Panc1 (cell line): ENCODE data around the gene ASCC3. TPM values are rescaled to one million over a fixed set of nuclear protein-coding genes. Genes with fewer than 3 reads are reported as not detected.

Experiments used
- ATAC-seq: fragments of 200-7000 bp; cut with Tn5 transposase; 2 replicates; pipeline ENCODE4 v1.9.1; 2020; ENCODE audit warnings: mild to moderate bottlenecking, moderate library complexity
- BruUV-seq: library from RNA; stranded (reverse); fragments of 400-500 nt; replicated peaks from 2 replicates; lab custom pipeline; 2021; lab: Mats Ljungman, UMichigan
- CTCF ChIA-PET: fragments of 300-600 bp; sonication (Branson Sonifier 250); formaldehyde crosslinking; loops from one replicate; lab custom pipeline; 2022; ENCODE audit warnings: antibody characterized with exemption; lab: Charles Lee
- POLR2A ChIA-PET: fragments of 300-600 bp; sonication (Branson Sonifier 250); formaldehyde crosslinking; loops from one replicate; lab custom pipeline; 2022; ENCODE audit warnings: antibody characterized with exemption; lab: Charles Lee
- DNase-seq: peaks from one replicate; pipeline ENCODE4 v3.0.0-alpha.2; 2010; ENCODE audit warnings: low read depth, low spot score
- H3K27ac ChIP-seq: 2 replicates; pipeline ENCODE4 v1.5.1; 2011; ENCODE audit warnings: mild to moderate bottlenecking, low read length, inconsistent platforms
- H3K27me3 ChIP-seq: fragments of 200-500 bp; sonication (Bioruptor generic); 2 replicates; pipeline ENCODE4 v1.6.0; 2014; ENCODE audit warnings: low read length, inconsistent platforms; ENCODE audit not compliant: control insufficient read depth, insufficient read depth
- H3K36me3 ChIP-seq: fragments of 200-500 bp; sonication (Bioruptor generic); 2 replicates; pipeline ENCODE4 v1.5.1; 2014; ENCODE audit warnings: inconsistent platforms, mild to moderate bottlenecking, low read length, moderate library complexity; ENCODE audit not compliant: control insufficient read depth, insufficient read depth
- H3K4me1 ChIP-seq: 2 replicates; pipeline ENCODE4 v1.5.1; 2011; ENCODE audit warnings: inconsistent platforms, mild to moderate bottlenecking, low read length, moderate library complexity; ENCODE audit not compliant: control insufficient read depth, insufficient read depth
- H3K4me3 ChIP-seq, 2 experiments: 2 replicates each; pipeline ENCODE4 v1.5.1; 2011 to 2012; ENCODE audit warnings: low read depth in 2 of 2, low read length in 2 of 2, mild to moderate bottlenecking in 2 of 2, inconsistent platforms in 1 of 2, moderate library complexity in 1 of 2
- H3K9me3 ChIP-seq: fragments of 200-500 bp; sonication (Bioruptor generic); 2 replicates; pipeline ENCODE4 v1.5.1; 2014; ENCODE audit warnings: low read depth, mild to moderate bottlenecking, inconsistent platforms, low read length, moderate library complexity; ENCODE audit not compliant: control insufficient read depth, insufficient read depth
- POLR2AphosphoS5 ChIP-seq: IDR thresholded peaks from 2 replicates; pipeline ENCODE4 v1.6.1; 2012; ENCODE audit warnings: mild to moderate bottlenecking, low read depth, low read length, moderate library complexity
- SIN3A ChIP-seq: IDR thresholded peaks from 2 replicates; pipeline ENCODE4 v1.6.1; 2012; ENCODE audit warnings: low read depth, mild to moderate bottlenecking, low read length, moderate library complexity, borderline replicate concordance; ENCODE audit not compliant: insufficient read depth
- TCF7L2 ChIP-seq: IDR thresholded peaks from 2 replicates; pipeline ENCODE4 v1.6.1; 2011; ENCODE audit warnings: mild to moderate bottlenecking, low read depth, low read length, inconsistent platforms
- in situ Hi-C: cut with HindIII; loops from 2 replicates; pipeline ENCODE4 v1.10.0; 2016; ENCODE audit warnings: low sequenced_read_pairs, low pct_unique_long_range_greater_than_20kb
- intact Hi-C: fragments of 100-400 bp; cut with micrococcal nuclease; formaldehyde crosslinking; loops from one replicate; pipeline ENCODE4 v1.10.0; 2022; ENCODE audit not compliant: unreplicated experiment
- total RNA-seq: library from RNA; stranded (reverse); gene quantifications from one replicate; pipeline ENCODE4 v1.2.1, GENCODE V29; 2021; ENCODE audit not compliant: unreplicated experiment
- TF ChIP-seq, protein P1 (sequence below): fragments of 450-650 bp; IDR thresholded peaks from 2 replicates; pipeline ENCODE4 v1.5.1; 2017; ENCODE audit warnings: mild to moderate bottlenecking
- TF ChIP-seq, protein P2 (sequence below), 2 experiments: IDR thresholded peaks; 2 replicates each; pipeline ENCODE4 v1.6.1; 2011 to 2012; ENCODE audit warnings: low read depth in 2 of 2, control low read depth in 1 of 2, low read length in 1 of 2, mild to moderate bottlenecking in 1 of 2, moderate library complexity in 1 of 2; ENCODE audit not compliant: insufficient read depth in 1 of 2

Gene ASCC3
- total RNA-seq, 1 experiment from 2014 or later = 46.9 TPM

DNA sequence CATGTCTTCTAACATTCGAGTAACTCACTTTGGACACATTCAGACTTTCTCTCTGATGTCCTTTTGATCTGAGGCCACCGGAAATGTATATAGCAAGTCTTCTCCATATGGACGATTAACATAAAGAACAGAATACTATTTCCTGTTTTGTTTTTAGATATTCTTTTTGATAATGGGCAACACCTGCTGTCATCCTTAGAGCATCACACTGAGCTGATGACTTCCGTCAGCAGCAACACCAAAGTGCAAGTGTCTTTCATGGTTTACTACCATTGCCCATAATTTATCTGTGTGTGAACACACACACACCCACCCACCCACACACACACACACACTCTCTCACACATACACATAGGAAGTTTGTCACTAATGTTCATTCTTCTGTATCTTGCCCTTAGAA lies 303.7 kb downstream of the ASCC3 start:
- POLR2A ChIA-PET = no interaction called here
- BruUV-seq = no TSS peak
- ATAC-seq (no peak), DNase-seq (no peak)
- in situ Hi-C loops = no loop called here
- H3K27ac ChIP-seq = no peak overlapping the region
- no peaks in the 10 kb centered on the region for H3K36me3 ChIP-seq
- CTCF ChIA-PET = no interaction called here
- intact Hi-C loops = no loop called here
- no peak overlapping the region for H3K4me3 ChIP-seq
- no peaks in the 10 kb centered on the region for H3K4me1 ChIP-seq
- no peaks in the 10 kb centered on the region for H3K9me3 ChIP-seq
- no peaks in the 10 kb centered on the region for H3K27me3 ChIP-seq
- TF ChIP-seq, protein P1, sequence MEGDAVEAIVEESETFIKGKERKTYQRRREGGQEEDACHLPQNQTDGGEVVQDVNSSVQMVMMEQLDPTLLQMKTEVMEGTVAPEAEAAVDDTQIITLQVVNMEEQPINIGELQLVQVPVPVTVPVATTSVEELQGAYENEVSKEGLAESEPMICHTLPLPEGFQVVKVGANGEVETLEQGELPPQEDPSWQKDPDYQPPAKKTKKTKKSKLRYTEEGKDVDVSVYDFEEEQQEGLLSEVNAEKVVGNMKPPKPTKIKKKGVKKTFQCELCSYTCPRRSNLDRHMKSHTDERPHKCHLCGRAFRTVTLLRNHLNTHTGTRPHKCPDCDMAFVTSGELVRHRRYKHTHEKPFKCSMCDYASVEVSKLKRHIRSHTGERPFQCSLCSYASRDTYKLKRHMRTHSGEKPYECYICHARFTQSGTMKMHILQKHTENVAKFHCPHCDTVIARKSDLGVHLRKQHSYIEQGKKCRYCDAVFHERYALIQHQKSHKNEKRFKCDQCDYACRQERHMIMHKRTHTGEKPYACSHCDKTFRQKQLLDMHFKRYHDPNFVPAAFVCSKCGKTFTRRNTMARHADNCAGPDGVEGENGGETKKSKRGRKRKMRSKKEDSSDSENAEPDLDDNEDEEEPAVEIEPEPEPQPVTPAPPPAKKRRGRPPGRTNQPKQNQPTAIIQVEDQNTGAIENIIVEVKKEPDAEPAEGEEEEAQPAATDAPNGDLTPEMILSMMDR = no peak
- TF ChIP-seq, protein P2, sequence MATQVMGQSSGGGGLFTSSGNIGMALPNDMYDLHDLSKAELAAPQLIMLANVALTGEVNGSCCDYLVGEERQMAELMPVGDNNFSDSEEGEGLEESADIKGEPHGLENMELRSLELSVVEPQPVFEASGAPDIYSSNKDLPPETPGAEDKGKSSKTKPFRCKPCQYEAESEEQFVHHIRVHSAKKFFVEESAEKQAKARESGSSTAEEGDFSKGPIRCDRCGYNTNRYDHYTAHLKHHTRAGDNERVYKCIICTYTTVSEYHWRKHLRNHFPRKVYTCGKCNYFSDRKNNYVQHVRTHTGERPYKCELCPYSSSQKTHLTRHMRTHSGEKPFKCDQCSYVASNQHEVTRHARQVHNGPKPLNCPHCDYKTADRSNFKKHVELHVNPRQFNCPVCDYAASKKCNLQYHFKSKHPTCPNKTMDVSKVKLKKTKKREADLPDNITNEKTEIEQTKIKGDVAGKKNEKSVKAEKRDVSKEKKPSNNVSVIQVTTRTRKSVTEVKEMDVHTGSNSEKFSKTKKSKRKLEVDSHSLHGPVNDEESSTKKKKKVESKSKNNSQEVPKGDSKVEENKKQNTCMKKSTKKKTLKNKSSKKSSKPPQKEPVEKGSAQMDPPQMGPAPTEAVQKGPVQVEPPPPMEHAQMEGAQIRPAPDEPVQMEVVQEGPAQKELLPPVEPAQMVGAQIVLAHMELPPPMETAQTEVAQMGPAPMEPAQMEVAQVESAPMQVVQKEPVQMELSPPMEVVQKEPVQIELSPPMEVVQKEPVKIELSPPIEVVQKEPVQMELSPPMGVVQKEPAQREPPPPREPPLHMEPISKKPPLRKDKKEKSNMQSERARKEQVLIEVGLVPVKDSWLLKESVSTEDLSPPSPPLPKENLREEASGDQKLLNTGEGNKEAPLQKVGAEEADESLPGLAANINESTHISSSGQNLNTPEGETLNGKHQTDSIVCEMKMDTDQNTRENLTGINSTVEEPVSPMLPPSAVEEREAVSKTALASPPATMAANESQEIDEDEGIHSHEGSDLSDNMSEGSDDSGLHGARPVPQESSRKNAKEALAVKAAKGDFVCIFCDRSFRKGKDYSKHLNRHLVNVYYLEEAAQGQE (IDR thresholded peaks at IDR 0.05; ENCODE audit: insufficient read depth in 1 of 2, low read depth in 2 of 2, low read length in 1 of 2) = no peak
- TF ChIP-seq POLR2AphosphoS5 (no peak), SIN3A (no peak), TCF7L2 (no peak)

DNA sequence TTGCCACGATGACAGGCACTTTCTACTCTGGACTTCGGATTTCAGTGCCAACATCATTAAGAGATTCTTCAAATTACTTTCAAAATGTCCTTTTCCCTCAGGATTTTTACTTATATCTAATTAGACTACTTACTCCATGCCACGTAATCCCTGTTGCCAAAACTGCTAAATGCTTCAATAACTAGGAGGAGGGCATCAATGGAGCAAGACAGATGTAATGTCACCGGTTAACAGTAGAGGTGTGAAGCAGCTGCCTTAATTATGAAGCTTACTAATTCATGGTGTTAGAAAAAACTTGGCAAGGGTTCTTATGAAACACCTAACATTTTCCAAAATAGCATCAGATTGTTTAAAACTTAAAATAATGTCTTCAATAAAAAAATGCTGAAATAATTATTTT lies 305.2 kb downstream of the ASCC3 start:
- no peaks in the 10 kb centered on the region for H3K27me3 ChIP-seq
- H3K4me3 ChIP-seq = no peak overlapping the region
- POLR2A ChIA-PET = no interaction called here
- BruUV-seq = no TSS peak
- TF ChIP-seq POLR2AphosphoS5 (no peak), TCF7L2 (no peak), SIN3A (no peak)
- TF ChIP-seq, protein P1 = no peak
- TF ChIP-seq, protein P2 (IDR thresholded peaks at IDR 0.05; ENCODE audit: insufficient read depth in 1 of 2, low read depth in 2 of 2, low read length in 1 of 2) = no peak
- no peak overlapping the region for H3K27ac ChIP-seq
- intact Hi-C loops = no loop called here
- H3K36me3 ChIP-seq = no peaks in the 10 kb centered on the region
- DNase-seq = no peak
- no peaks in the 10 kb centered on the region for H3K9me3 ChIP-seq
- no peaks in the 10 kb centered on the region for H3K4me1 ChIP-seq
- no peak for ATAC-seq
- CTCF ChIA-PET = no interaction called here
- in situ Hi-C loops = no loop called here
